NB4 (cell line): ENCODE measurements around the gene SLC9A2.

ENCODE experiments used
- DNase-seq: peaks from one replicate; pipeline ENCODE4 v3.0.0; 2010; ENCODE audit warnings: low read depth
- H3K4me3 ChIP-seq: one replicate; pipeline ENCODE4 v1.5.1; 2011; ENCODE audit warnings: mild to moderate bottlenecking, low read depth, low read length, moderate library complexity
- CTCF ChIP-seq: IDR thresholded peaks from one replicate; pipeline ENCODE4 v1.5.1; 2012; ENCODE audit warnings: low read depth, low read length
- MAX ChIP-seq: IDR thresholded peaks from 2 replicates; pipeline ENCODE4 v1.6.1; 2011; ENCODE audit warnings: low read depth, low read length
- MYC ChIP-seq: IDR thresholded peaks from 2 replicates; pipeline ENCODE4 v1.6.1; 2011; ENCODE audit warnings: low read depth, low read length
- POLR2A ChIP-seq: IDR thresholded peaks from 2 replicates; pipeline ENCODE4 v1.6.1; 2011; ENCODE audit warnings: mild to moderate bottlenecking; ENCODE audit not compliant: insufficient read length; ENCODE audit errors: extremely low read depth

The SLC9A2 gene

GRCh38 chr2:102704531-102704930 is 85.2 kb downstream of the SLC9A2 start:
- no peak for TF ChIP-seq CTCF
- no peak for TF ChIP-seq MAX
- TF ChIP-seq POLR2A, result no peak
- TF ChIP-seq MYC, result no peak
- H3K4me3 ChIP-seq, result no peak overlapping the region
- no peak for DNase-seq

GRCh38 chr2:102707796-102708695 is 88.7 kb downstream of the SLC9A2 start:
- H3K4me3 ChIP-seq, result no peak overlapping the region
- no peak for TF ChIP-seq POLR2A
- no peak for TF ChIP-seq MYC
- no peak for TF ChIP-seq CTCF
- no peak for TF ChIP-seq MAX
- no peak for DNase-seq

- H3K4me3 ChIP-seq, result no peak overlapping the region
- DNase-seq, result no peak
- TF ChIP-seq MAX (no peak), POLR2A (no peak), MYC (no peak), CTCF (no peak)
Observed at GRCh38 chr2:102708847-102709559, 89.7 kb downstream of the SLC9A2 start.

GRCh38 chr2:102717308-102718018 is 98.1 kb downstream of the SLC9A2 start:
- TF ChIP-seq POLR2A (no peak), MAX (no peak), CTCF (no peak), MYC (no peak)
- H3K4me3 ChIP-seq, result no peak overlapping the region
- no peak for DNase-seq

GRCh38 chr2:102718387-102719316 is 99.3 kb downstream of the SLC9A2 start:
- no peak for DNase-seq
- TF ChIP-seq MYC (no peak), MAX (no peak), POLR2A (no peak), CTCF (no peak)
- H3K4me3 ChIP-seq, result no peak overlapping the region
